Subcutaneous abdominal adipose tissue (tissue), 5 donors: Measurements from ENCODE around the gene SRCIN1.
A peak's percentile ranks its signal among the peaks of the same experiment; 100 is the strongest.

Experiments
- H3K27ac ChIP-seq: one replicate; pipeline ENCODE4 v1.7.0; 2013; ENCODE audit warnings: low read depth, mild to moderate bottlenecking, inconsistent platforms, low read length, moderate library complexity
- H3K27me3 ChIP-seq, 5 donors: one replicate each; pipeline ENCODE4 v1.7.0; 2013; ENCODE audit warnings: low read length in 5 of 5, inconsistent platforms in 1 of 5; ENCODE audit not compliant: control insufficient read depth in 5 of 5, insufficient read depth in 4 of 5
- H3K36me3 ChIP-seq, 5 donors: one replicate each; pipeline ENCODE4 v1.7.0; 2013; ENCODE audit warnings: low read length in 5 of 5; ENCODE audit not compliant: control insufficient read depth in 5 of 5, insufficient read depth in 5 of 5
- H3K4me1 ChIP-seq, 5 donors: one replicate each; pipeline ENCODE4 v1.7.0; 2013; ENCODE audit warnings: low read length in 5 of 5, mild to moderate bottlenecking in 3 of 5, moderate library complexity in 1 of 5; ENCODE audit not compliant: control insufficient read depth in 5 of 5, insufficient read depth in 5 of 5
- H3K4me3 ChIP-seq, 5 donors: one replicate each; pipeline ENCODE4 v1.7.0; 2013; ENCODE audit warnings: low read length in 5 of 5, low read depth in 1 of 5
- H3K9ac ChIP-seq, 5 donors: one replicate each; pipeline ENCODE4 v1.7.0; 2013; ENCODE audit warnings: low read length in 5 of 5, mild to moderate bottlenecking in 4 of 5, moderate library complexity in 3 of 5
- H3K9me3 ChIP-seq, 5 donors: one replicate each; pipeline ENCODE4 v1.7.0; 2013; ENCODE audit warnings: low read length in 5 of 5; ENCODE audit not compliant: control insufficient read depth in 5 of 5
- donor health status: healthy.
- donor health status: healthy.
- donor health status: healthy.
- donor health status: healthy.
- donor health status: healthy.

Gene SRCIN1

GRCh38 chr17:38574712-38575111 lies 31.0 kb downstream of the SRCIN1 start:
- no peaks in the 10 kb centered on the region for H3K9me3 ChIP-seq
- H3K9ac ChIP-seq = no peak overlapping the region
- no peak overlapping the region for H3K27ac ChIP-seq
- peaks cover 0 to 38% (median 25%) of the 10 kb centered on the region in 5 donors for H3K4me1 ChIP-seq
- no peaks in the 10 kb centered on the region for H3K36me3 ChIP-seq
- H3K27me3 ChIP-seq = peaks cover 53 to 86% (median 61%) of the 10 kb centered on the region in 5 donors
- no peak overlapping the region for H3K4me3 ChIP-seq

GRCh38 chr17:38572669-38573365 lies 32.9 kb downstream of the SRCIN1 start:
- peak overlapping the region in 2 of 5 donors; percentile 30 to 38 for H3K4me3 ChIP-seq
- H3K9me3 ChIP-seq = no peaks in the 10 kb centered on the region
- H3K9ac ChIP-seq = peak overlapping the region in 1 of 5 donors; percentile 42
- H3K36me3 ChIP-seq = no peaks in the 10 kb centered on the region
- H3K4me1 ChIP-seq = peaks cover 0 to 20% (median 14%) of the 10 kb centered on the region in 5 donors
- no peak overlapping the region for H3K27ac ChIP-seq
- peaks cover 37 to 85% (median 60%) of the 10 kb centered on the region in 5 donors for H3K27me3 ChIP-seq

GRCh38 chr17:38571833-38572668 lies 33.7 kb downstream of the SRCIN1 start:
- no peak overlapping the region for H3K9ac ChIP-seq
- H3K27ac ChIP-seq = no peak overlapping the region
- no peak overlapping the region for H3K4me3 ChIP-seq
- peaks cover 0 to 17% (median 12%) of the 10 kb centered on the region in 5 donors for H3K4me1 ChIP-seq
- H3K27me3 ChIP-seq = peaks cover 29 to 85% (median 59%) of the 10 kb centered on the region in 5 donors
- no peaks in the 10 kb centered on the region for H3K36me3 ChIP-seq
- no peaks in the 10 kb centered on the region for H3K9me3 ChIP-seq

GRCh38 chr17:38569701-38570512 lies 35.8 kb downstream of the SRCIN1 start:
- H3K9ac ChIP-seq = no peak overlapping the region
- H3K9me3 ChIP-seq = no peaks in the 10 kb centered on the region
- H3K4me1 ChIP-seq = peaks cover 0 to 17% (median 12%) of the 10 kb centered on the region in 5 donors
- H3K27me3 ChIP-seq = peaks cover 31 to 86% (median 64%) of the 10 kb centered on the region in 5 donors
- no peak overlapping the region for H3K4me3 ChIP-seq
- H3K27ac ChIP-seq = no peak overlapping the region
- no peaks in the 10 kb centered on the region for H3K36me3 ChIP-seq

- no peaks in the 10 kb centered on the region for H3K9me3 ChIP-seq
- no peak overlapping the region for H3K9ac ChIP-seq
- no peaks in the 10 kb centered on the region for H3K36me3 ChIP-seq
- peaks cover 0 to 17% (median 14%) of the 10 kb centered on the region in 5 donors for H3K4me1 ChIP-seq
- H3K27me3 ChIP-seq = peaks cover 36 to 84% (median 68%) of the 10 kb centered on the region in 5 donors
- no peak overlapping the region for H3K27ac ChIP-seq
- H3K4me3 ChIP-seq = no peak overlapping the region
These were observed 36.8 kb downstream of the SRCIN1 start for GRCh38 chr17:38568845-38569510.

GRCh38 chr17:38568274-38568673 lies 37.5 kb downstream of the SRCIN1 start:
- Histone ChIP-seq H3K36me3 (no peaks in the 10 kb centered on the region), H3K27me3 (peaks cover 36 to 84% (median 68%) of the 10 kb centered on the region in 5 donors), H3K9ac (no peak overlapping the region), H3K9me3 (no peaks in the 10 kb centered on the region), H3K27ac (no peak overlapping the region), H3K4me1 (peaks cover 0 to 22% (median 20%) of the 10 kb centered on the region in 5 donors), H3K4me3 (no peak overlapping the region)

DNA sequence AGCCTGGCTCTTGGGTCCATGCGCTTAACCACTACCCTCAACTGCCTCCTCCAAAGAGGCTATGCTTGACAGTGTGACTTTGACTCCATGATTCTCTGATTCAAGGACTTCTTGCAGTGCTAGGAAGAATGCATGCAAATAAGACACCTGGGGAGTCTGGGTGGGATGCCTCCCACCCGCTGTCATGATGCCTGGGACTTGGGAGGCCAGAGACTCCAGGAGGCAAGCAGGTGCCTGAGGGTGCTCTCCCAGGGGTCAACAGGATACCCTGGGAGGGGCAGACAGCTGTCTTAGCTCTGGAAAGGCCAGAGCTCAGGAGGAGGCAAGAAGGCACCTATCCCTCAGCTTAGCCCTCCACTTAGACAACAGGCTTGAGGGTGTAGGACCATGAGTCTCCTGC lies 38.4 kb downstream of the SRCIN1 start:
- H3K9ac ChIP-seq = no peak overlapping the region
- H3K27ac ChIP-seq = no peak overlapping the region

DNA sequence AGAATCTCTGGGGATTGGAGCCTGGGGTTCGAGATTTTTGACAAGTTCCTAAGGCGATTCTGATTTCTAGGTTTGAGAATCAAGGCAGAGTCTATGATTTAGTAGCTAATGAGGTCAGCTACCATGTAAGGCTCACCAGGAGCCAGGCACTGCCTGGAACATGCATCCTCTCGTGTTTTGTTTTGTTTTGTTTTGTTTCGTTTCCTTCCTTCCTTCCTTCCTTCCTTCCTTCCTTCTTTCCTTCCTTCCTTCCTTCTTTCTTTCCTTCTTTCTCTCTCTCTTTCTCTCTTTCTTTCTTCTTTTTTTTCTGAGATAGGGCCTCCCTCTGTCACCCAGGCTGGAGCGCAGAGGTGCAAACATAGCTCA lies 39.1 kb downstream of the SRCIN1 start:
- H3K9me3 ChIP-seq = no peaks in the 10 kb centered on the region
- H3K27ac ChIP-seq = no peak overlapping the region
- H3K4me1 ChIP-seq = peaks cover 0 to 16% (median 13%) of the 10 kb centered on the region in 5 donors
- H3K36me3 ChIP-seq = no peaks in the 10 kb centered on the region
- H3K9ac ChIP-seq = no peak overlapping the region
- peaks cover 41 to 90% (median 71%) of the 10 kb centered on the region in 5 donors for H3K27me3 ChIP-seq
- no peak overlapping the region for H3K4me3 ChIP-seq

More for the DNA sequence above, 38.4 kb downstream of the SRCIN1 start:
- Histone ChIP-seq H3K9me3 (no peaks in the 10 kb centered on the region), H3K27me3 (peaks cover 40 to 87% (median 70%) of the 10 kb centered on the region in 5 donors), H3K4me3 (no peak overlapping the region), H3K36me3 (no peaks in the 10 kb centered on the region), H3K4me1 (peaks cover 0 to 20% (median 18%) of the 10 kb centered on the region in 5 donors)

DNA sequence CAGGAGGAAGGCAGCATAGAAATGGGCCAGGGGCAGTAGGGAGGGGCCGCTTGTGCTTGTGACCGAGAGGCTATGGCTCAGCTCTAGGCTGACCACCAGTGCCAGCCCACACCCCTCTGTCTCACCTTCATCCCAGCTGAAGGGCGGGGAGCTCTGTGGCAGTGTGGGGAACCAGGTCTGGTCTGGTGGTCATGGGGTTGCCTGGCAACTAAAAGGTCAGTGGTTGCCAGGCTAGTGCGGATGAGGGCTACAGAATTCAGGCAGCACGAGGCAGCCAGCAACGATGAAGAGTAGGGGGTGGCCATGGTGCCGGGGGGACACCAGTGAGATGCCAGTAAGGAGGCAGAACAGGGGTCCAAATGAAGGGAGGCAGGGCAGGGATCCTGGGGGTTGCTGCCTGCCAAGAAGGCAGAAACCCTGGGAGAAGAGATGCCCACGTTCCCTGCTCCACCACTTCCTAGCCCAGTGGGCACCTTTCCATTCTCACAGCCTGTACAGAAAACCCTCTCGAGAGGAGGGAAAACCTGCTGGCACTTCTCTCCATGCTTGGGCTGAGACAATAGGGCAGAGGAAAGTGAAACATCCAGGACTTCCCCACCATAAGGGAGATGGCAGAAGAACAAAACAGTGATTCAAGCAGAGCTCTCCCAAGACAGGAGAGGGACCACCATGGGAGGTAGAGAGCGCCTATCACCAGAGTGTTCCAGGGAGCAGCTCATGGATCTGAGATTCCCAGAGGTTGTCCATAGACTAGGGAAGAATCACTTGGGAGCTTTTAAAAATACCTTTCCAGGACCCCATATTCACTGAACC lies 39.7 kb downstream of the SRCIN1 start:
- no peak overlapping the region for H3K9ac ChIP-seq
- H3K27me3 ChIP-seq = peaks cover 46 to 90% (median 76%) of the 10 kb centered on the region in 5 donors
- no peaks in the 10 kb centered on the region for H3K36me3 ChIP-seq
- H3K9me3 ChIP-seq = no peaks in the 10 kb centered on the region
- peaks cover 0 to 10% (median 7%) of the 10 kb centered on the region in 5 donors for H3K4me1 ChIP-seq
- H3K27ac ChIP-seq = no peak overlapping the region
- H3K4me3 ChIP-seq = no peak overlapping the region
